ENCODE results near the gene PNPLA5.

PNPLA5 gene

GRCh38 chr22:43893266-43893665 lies 1.5 kb upstream of the PNPLA5 start:
- TF ChIP-seq, protein P1, sequence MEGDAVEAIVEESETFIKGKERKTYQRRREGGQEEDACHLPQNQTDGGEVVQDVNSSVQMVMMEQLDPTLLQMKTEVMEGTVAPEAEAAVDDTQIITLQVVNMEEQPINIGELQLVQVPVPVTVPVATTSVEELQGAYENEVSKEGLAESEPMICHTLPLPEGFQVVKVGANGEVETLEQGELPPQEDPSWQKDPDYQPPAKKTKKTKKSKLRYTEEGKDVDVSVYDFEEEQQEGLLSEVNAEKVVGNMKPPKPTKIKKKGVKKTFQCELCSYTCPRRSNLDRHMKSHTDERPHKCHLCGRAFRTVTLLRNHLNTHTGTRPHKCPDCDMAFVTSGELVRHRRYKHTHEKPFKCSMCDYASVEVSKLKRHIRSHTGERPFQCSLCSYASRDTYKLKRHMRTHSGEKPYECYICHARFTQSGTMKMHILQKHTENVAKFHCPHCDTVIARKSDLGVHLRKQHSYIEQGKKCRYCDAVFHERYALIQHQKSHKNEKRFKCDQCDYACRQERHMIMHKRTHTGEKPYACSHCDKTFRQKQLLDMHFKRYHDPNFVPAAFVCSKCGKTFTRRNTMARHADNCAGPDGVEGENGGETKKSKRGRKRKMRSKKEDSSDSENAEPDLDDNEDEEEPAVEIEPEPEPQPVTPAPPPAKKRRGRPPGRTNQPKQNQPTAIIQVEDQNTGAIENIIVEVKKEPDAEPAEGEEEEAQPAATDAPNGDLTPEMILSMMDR (IDR thresholded peaks at IDR 0.05; ENCODE audit: control insufficient read depth, insufficient read depth, low read depth, low read length, missing control alignments): no peak
- H3K4me3 ChIP-seq (ENCODE audit: control insufficient read depth, low read depth, low read length): no peak overlapping the region
- no peak for DNase-seq (ENCODE audit: low read depth)

- TF ChIP-seq, protein P1 (IDR thresholded peaks at IDR 0.05; ENCODE audit: control insufficient read depth, insufficient read depth, low read depth, low read length, missing control alignments): no peak
- H3K4me3 ChIP-seq (ENCODE audit: control insufficient read depth, low read depth, low read length): no peak overlapping the region
- DNase-seq (ENCODE audit: low read depth): no peak
Observed at GRCh38 chr22:43892183-43892894, 526 bp upstream of the PNPLA5 start.

- no peak overlapping the region; the same call in 1 of the 2 replicates for H3K4me3 ChIP-seq (ENCODE audit: control insufficient read depth, low read depth, low read length)
- DNase-seq (ENCODE audit: low read depth): no peak
Observed at GRCh38 chr22:43890901-43891331, 897 bp downstream of the PNPLA5 start.

GRCh38 chr22:43889860-43890253 lies 2.0 kb downstream of the PNPLA5 start:
- no peak overlapping the region for H3K4me3 ChIP-seq (ENCODE audit: control insufficient read depth, low read depth, low read length)
- no peak for DNase-seq (ENCODE audit: low read depth)
- TF ChIP-seq, protein P1 (IDR thresholded peaks at IDR 0.05; ENCODE audit: control insufficient read depth, insufficient read depth, low read depth, low read length, missing control alignments): peak; percentile 56

More at GRCh38 chr22:43890901-43891331, 897 bp downstream of the PNPLA5 start:
- TF ChIP-seq, protein P1 (IDR thresholded peaks at IDR 0.05; ENCODE audit: control insufficient read depth, insufficient read depth, low read depth, low read length, missing control alignments): no peak

DNA sequence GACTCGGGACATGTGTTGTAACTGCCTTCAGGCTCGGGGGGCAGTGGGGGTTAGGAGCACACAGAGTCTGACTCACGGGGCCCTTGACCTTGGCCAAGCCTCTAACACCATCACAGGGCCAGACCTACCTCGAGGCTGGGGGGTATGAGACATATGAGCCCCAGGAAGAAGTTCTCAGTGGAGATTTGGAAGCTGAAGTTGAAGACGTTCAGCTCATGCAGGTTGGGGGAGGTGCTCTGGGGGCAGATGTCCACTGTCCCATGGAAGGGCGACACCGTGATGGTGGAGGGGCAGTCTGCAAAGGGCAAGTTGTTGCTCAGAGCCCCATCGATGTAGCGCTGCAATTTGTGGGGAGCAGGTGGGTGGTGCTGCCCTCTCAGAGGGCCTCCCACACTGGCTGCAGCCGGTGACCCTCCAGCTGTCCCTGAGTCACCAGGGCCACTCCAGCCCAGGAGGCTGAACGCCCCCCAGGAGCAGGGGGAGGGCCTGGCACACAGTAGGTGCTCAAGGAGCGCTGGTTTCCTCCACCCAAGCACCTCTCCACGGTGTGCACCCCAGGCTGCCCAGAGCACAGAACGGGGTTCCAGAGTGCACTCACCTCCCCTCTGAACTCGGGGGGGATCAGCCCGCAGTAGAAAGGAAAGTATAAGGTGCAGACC lies 2.5 kb downstream of the PNPLA5 start:
- TF ChIP-seq, protein P1 (IDR thresholded peaks at IDR 0.05; ENCODE audit: control insufficient read depth, insufficient read depth, low read depth, low read length, missing control alignments): no peak
- no peak overlapping the region for H3K4me3 ChIP-seq (ENCODE audit: control insufficient read depth, low read depth, low read length)
- no peak for DNase-seq (ENCODE audit: low read depth)

DNA sequence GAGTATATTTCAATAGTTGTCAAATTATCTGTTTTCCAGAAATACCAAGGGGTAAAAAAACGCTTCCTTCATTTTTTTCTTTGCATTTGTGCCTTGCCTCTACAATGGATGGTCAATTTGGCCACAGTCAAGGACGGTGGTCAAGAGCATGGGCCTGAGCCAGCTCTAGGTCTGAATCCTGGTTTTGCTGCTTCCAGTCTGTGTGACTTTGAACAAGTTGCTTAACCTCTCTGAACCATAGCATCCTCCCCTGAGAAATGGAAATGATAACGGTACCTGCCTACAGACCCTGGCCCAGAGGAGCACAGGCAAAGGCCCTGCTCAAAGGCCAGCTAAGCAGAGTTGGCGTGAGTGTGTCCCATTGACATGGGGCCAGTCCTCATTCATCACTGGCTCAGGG lies 3.1 kb downstream of the PNPLA5 start:
- no peak for DNase-seq (ENCODE audit: low read depth)
- TF ChIP-seq, protein P1 (IDR thresholded peaks at IDR 0.05; ENCODE audit: control insufficient read depth, insufficient read depth, low read depth, low read length, missing control alignments): no peak

More for the DNA sequence above, 3.1 kb downstream of the PNPLA5 start:
- no peak overlapping the region for H3K4me3 ChIP-seq (ENCODE audit: control insufficient read depth, low read depth, low read length)

Data from AG09309 (cell line).